GM18867 (cell line): Measurements from ENCODE around the gene PPP2R3A.

Experiments used
- ATAC-seq: cut with Tn5 transposase; IDR thresholded peaks from one replicate; pipeline ENCODE4 v1.9.1; 2021; ENCODE audit warnings: mild to moderate bottlenecking, moderate library complexity; ENCODE audit not compliant: unreplicated experiment

Gene PPP2R3A

DNA sequence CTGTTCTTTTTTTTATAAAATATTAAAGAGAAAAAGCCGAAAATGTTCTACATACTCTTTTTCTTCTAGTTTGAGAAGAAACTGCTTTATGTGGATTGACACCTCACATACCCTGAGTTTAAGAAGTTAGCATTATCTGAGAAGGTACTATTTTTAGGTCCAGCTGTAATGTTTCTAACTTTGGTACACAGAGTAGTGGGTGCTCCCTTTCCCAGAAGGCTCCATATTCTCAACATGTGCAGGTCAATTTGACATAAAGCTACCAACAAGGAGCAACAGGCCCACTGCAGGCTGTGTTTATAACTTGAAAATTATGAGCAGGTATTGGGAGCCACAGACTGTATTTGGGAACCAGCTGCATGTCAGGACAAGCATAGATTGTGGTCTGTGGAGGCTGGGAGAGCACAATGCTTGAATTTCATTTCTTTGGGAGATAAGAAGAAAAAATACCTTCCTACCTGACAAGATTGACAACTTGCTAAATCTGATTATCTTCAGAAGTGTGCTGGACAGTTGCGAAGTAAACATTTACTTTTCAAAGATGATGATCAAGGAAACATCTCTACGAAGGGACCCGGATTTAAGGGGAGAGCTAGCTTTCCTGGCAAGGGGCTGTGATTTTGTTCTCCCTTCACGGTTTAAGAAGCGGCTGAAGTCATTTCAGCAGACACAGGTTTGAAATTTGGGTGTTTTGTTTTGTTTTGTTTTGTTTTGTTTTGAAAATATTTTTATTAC lies 57.2 kb downstream of the PPP2R3A start:
- ATAC-seq: no peak

DNA sequence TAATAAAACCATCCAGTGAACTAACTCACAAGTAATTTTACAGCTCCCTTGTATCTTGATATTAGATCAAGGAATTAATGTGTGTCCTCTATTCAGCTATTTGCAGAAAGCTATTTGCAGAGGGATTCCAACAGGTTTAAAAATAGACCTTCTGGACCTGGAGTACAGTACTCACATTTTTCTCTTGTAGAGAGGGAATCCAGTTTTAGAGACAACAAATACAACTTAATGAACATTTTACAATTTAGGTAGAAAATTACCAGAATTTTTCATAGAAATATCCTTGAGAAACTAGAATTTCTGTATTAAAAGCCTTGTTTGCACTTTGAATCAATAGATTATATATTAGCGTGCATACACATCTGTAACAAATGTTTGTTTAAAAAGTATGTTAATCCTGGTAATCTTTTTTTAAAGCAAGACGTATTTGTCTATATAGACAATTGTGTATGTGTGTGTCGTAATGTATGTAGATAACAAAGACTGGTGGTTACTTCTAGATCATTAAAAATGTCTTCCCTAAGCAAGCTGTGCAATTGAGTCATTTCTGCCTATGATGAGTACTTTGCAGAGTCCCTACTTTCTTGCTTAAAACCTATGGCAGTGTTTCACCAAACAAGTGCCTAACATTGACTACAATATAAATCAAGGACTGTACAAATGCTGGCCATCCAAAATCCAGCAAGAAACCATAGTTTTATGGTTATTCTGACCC lies 57.9 kb downstream of the PPP2R3A start:
- no peak for ATAC-seq

DNA sequence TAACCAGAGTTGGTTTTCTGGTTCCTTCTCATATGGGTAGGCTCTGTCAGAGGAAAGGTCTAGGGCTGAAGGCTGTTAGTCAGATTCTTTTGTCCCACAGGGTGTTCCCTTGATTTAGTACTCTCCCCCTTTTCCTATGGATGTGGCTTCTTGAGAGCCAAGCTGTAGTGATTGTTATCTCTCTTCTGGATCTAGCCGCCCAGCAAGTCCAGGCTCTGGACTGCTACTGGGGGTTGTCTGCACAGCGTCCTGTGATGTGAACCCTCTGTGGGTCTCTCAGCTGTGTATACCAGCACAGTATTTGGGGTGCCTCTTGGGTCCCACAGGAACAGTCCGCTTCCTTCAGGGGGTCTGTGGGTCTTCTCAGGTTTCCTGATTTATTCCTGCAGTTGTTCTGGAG lies 70.8 kb downstream of the PPP2R3A start:
- ATAC-seq: no peak

DNA sequence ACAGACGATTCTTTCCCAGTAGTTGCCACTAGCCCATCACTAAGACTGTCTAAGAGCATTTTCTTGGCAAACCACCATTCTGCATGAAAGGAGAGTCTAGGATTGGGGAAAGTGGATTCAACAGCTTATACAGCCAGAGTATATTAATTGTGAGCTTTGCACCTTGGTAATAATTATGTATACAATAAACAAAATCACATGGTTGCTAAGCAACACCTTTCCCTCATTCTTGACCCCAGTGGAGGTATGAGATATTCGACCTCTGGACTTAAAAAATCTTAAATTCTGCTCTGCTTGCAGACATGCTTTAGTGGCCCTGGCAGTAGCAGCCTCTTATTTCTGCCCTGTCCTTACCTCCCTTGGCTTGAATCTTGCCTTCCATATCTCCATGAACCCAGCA lies 73.1 kb downstream of the PPP2R3A start:
- ATAC-seq: no peak

DNA sequence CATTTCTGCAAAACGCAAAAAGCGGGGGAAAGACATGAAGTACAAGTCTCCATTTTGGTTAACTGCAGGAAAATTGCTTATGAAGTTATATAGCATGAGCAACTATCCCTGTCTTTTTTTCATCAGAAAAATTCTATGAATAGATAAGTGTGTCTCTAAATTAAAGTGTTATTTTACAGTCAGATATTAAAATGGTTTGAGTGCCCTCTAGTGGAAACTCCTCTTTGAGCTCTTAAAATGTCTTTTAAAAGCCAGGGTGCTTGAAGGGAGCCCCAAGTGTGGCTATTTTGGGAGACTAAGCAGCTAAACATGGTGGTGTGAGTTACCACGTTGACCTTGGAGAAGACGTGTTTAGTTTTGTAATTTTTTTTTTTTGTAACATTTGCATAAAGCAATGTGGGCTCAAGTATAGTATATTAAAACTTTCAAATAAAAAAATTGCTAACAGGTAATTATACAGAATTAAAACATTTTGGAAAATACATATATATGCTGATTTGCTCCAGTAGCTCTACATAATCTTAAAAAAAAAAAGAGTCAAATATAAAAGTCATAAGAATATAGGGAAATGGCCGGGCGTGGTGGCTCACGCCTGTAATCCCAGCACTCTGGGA lies 77.2 kb downstream of the PPP2R3A start:
- no peak for ATAC-seq

DNA sequence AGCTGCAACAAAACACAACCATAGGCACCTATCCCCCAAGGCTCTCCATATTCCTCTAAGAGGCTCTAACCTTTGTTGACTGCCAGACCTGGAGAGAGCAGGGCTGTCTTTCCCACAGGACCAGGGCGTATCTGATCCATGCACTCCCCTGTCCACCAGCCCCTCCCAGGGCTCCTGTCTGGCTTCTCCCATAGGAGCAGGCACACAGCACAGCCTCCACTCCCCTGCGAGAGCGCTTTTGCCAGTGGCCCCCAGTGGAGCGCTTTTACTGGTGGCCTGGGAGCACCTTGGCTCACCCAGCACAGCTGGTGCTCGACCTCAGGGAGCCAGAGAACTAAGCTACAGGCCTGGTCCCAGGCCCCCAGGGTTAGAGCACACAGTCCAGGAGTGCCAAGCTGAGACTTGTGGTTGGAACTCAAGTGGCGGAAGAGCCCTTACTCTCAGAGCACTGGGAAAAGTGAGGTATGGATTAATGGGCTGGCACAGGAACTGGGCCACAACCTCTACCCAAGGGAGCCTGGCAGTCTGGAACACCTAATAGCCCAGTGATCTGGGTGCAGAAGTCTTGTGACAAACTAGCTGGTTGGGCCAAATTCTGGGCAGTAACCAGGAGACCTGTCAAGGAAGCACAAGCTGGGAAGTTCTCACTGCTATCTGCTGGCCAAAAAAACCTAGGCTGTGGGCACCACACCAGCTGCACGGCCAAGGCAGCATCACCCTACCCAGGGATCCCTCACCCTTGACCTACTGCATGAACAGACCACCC lies 79.6 kb downstream of the PPP2R3A start:
- no peak for ATAC-seq

DNA sequence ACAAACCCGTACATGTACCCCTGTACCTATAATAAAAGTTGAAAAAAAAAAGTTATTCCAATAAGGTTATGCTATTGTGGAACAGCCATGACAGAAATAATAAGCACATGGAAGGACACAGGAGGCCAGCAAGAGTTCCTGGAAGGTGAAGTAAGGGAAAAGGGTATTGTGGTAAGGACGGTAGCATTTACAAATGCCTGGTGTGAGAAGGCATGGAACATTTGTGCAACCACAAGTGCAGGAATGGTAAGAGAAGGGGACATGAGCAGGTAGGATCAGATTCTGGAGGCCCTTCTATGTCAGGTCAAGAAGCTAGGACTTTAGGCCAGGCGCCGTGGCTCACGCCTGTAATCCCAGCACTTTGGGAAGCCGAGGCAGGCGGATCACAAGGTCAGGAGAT lies 82.5 kb downstream of the PPP2R3A start:
- no peak for ATAC-seq

DNA sequence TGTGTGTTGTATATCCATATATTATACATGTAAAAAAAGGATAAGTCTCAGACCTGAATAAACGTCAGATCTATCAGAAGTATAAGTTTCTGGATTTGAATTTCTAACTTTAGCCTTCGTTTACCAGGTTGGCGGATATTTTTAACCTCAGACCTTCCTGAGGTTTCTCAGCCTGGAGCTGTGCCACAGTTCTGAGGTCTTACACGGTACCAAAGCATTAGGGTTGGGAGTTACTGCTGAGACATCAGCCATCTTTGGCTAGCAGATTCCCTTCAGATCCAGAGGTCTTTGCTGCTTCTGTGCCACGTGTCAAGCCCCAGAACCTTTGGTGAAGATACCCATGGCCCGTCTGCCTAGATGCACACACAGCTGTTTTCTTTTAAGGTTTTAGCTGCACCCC lies 84.7 kb downstream of the PPP2R3A start:
- ATAC-seq: no peak

DNA sequence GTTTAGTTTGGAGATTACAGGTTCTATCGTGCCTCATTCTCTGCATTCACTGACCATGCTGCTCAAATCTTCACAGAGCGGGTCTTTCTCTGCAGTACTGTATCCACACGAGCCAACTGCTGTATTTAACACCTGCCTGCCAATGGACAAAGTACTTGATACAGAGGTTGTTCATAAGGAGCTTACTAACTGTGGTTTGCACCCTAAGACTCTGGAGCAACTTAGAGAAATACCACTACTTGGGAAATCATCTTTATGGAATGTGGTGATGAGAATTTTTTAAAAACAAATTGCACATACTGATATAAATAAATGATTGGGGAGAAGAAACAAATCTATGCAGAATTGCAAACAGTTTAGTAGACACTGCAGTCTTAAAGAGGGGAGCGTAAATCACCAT lies 90.0 kb downstream of the PPP2R3A start:
- no peak for ATAC-seq

DNA sequence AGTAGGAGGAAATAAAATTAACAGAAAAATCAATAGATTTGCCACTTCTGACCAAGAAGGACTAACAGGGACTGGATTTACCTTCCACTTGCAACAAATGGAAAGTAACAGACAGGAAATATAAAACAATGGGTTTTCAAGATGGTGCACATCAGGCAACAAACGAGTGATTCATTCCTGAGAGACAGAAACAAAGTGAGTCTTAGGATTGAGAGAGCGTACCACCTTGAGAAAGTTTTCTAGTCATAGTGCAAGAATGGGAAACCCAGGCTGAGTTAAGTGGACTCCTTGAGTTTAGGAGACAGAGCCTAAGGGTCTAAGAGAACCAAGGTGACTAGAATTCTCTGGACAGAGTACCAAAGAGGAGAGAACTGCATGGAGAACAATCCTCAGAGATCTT lies 101.7 kb downstream of the PPP2R3A start:
- no peak for ATAC-seq

DNA sequence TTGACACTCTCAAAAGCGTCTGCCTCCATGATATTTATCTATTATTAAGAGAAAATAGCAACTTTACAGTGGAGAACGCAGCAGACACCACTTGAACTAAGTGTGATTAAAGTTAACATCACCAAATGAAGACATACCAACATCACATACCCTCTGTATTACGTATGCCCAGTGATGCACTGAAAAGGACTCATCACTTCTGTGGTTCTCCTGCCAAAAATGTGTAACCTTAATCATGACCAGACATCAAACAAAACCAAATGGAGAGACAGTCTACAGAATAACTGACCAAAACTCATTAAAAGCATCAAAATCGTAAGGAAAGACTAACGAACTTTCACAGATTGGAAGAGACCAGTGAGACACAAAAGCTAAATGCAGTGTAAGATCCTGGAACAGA lies 103.2 kb downstream of the PPP2R3A start:
- ATAC-seq: no peak

DNA sequence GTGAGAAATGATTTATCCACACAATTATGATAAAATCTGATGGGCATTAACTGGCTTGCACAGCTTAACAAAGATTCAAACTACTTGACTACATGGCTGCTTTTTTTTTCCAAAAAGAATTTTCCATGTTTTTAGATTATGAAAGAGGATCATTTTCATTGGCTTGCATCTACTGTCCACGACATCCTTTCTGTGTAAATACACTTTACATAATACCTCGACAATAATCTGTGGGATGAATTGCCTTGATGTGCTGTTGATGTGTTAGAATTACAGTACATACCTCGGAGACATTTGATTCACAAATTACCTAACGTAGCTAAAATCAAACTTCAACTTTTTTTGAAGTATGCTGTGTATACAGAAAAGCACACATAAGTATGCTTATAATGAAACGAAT lies 104.4 kb downstream of the PPP2R3A start:
- ATAC-seq: no peak

DNA sequence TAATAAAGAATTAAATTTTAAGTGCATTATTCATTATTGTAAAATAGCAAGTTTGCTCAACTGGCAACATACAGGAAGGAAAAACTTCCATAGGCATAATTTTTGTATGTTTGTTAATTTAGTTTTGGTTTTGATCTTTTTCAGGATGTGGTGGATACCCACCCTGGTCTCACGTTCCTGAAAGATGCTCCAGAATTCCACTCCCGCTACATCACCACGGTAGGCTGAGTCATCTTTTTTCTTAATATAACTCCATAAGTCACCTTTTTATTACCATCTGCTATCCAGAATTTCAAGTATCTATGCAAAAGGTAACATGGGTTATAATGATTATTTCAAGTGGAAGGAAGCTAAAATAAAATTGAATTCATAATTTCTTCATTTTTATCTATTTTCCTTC lies 104.8 kb downstream of the PPP2R3A start:
- no peak for ATAC-seq

DNA sequence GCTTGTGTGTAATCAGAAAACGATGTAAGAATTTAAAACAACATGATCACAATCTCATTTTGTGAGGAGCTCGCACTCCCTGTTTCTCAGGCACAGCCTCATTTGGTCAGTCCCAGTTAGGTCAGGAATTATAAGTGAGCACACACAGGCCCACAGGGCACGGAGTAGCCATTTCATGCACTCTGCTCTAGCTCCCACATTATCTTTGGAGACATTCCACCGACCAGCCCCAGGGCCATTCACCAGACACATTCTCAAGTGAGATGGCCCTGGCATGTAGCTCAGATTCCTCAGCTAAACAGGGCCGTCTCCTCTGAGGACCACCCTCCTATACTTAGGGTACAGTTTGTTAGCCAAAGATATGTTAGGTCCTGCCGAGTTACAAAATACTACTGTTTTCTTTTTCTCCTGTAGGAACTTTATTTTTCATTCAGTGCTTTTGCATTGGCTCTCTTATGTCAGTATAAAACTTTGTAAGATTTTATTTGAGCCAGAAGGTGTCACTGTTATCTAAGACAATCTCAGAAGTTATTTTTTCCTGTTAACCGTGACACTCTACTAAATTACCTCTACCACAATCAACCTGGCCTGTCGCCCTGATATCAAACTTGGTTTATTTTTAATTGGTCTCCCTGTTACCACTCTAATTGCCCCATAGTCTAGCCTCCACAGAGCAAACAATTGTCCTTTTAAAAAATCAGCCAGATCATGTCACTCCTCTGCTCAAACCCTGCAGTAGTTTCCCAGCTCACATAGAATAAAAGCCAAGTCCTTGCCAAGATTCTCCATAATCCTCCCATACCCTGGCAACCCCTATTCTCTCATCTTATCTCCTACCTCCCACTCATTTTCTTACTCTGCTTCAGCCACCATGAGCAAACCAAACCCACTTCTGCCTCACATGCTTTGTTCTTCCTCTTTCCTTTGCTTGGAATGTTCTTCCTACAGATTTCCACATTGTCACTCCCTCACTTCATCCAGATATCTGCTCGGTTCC lies 105.7 kb downstream of the PPP2R3A start:
- no peak for ATAC-seq

DNA sequence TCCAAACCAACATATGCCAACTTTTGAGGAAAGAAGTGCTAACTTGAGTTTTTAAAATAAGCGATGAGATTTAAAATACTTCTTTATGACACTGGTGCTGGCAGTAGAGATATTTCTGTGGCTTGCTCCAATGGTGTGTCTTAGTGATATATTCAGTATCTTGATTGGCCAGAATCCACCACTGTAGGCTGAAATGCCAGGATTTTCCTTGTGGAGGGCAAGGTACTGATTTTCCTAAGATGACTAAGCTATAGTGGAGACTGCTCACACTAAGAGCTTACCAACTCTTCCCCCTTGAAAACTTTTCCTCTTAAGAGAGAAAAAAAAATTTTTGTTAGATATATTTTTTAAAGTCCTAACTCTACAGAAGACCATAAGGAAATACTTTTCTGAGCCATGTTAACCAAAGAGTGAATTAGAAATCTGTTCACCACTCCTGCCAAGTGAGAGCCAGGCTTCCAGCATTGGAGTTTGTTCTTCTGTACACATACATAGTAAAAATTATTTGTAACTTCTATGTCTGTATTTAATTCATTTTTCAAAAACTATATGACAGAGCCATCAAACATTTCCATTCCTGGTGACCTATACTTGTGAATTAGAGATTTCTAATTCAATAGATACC lies 109.1 kb downstream of the PPP2R3A start:
- ATAC-seq: no peak

DNA sequence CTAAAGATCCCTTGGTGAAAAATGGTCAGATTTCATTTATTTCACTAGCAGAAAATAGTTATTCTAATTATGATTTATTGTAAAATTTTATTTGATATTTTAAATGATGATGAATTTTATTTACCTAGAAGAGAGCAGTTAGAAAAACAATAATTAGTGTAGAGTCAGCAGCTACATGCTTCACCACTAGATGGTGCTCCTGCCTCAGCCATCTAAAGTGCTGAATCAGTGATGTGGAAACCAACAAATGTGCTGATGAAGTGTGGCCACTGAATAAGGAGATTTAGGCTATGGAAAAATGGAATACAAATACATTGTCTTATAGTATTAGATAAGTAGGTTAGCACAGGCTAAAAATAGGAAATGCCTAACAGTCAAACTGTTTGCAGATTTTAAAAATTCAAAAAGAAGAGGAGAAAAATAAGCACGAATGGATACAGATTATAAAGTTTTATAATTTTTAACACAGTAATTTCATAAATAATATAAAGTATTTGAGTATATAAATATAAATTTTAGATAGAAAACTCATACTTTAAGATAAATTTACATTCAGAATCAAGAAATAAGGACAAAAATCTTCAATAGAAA lies 109.8 kb downstream of the PPP2R3A start:
- no peak for ATAC-seq

DNA sequence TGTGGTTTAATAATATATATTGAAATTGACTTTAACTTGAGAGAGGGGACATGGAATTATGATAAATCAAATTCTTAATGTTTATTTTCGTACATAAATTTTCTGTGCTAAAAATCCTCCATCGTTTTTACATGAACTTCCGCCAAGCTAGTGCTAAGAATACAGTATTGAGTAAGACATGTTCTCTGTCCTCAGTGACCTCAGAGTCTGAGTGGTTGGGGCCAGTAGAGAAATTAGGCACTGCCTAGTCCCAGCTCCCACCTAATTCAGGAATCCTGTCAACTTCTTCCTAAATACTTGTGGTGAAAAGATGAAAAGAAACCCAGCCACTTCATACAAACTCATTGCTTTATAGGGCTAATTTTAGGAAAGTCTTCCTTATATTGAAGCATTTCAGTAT lies 110.3 kb downstream of the PPP2R3A start:
- no peak for ATAC-seq

DNA sequence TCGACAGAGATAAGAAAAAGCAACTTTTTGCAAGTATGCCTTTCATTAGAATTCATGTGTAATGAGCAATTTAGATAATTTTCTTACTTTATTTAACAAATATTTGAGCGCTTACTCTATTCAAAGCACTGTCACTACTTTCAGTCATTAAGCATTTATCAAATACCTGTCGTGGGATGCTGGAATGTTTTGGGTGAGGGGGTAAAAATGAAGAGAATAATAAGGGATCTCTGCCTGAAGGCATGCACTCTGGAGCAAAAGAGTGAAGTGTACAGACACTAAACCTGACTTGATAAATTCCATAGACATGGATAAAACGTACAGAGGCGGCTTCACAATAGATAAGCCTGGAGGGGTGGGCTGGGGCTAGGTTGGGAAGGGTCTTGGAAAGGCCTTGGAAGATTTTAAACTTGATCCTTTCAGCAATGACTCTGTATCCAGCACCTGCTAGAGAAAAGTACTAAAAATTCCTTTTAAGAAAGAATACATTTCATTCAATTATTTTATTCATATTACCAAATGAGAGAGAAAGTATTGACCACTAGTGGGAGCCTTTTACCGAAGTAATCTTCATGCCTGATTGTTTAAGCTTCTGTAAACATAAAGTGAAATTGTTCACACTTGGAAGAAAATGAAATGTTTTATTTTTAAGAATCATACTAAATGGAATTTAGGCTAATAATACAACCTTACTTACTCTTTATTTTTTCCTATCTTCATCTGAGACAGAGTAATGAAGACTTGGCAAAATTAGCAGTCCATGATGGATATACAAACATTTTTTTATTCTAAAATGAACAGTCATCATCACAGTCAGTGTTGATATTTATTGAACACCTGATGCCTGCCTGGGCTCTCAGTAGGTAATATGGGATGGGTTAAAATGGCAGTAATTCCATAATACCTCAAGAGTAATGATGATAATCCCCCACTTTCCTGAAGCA lies 113.2 kb downstream of the PPP2R3A start:
- ATAC-seq: no peak
